Natural killer cell (primary cell): ENCODE measurements around the gene FAM98C. TPM values are rescaled to one million over a fixed set of nuclear protein-coding genes. Genes with fewer than 3 reads are reported as not detected.

Source experiments
- ATAC-seq, 3 donors: fragments of 150-1000 bp in 2 of 3; fragments of 200-7000 bp in 1 of 3; cut with Tn5 transposase; 1 replicate in 1 of 3; 2 replicates in 2 of 3; pipeline ENCODE4 v1.10.0; 2021; ENCODE audit warnings: mild to moderate bottlenecking in 2 of 3, moderate library complexity in 2 of 3
- DNase-seq, 2 donors: peaks; one replicate each; pipeline versions ENCODE4 v3.0.0 to v3.0.0-alpha.2; 2013 to 2021; ENCODE audit warnings: mixed read lengths in 1 of 2
- H3K27ac ChIP-seq: one replicate; pipeline ENCODE4 v1.5.1; 2013; ENCODE audit warnings: mild to moderate bottlenecking, low read length
- H3K27me3 ChIP-seq: one replicate; pipeline ENCODE4 v1.6.1; 2013; ENCODE audit warnings: low read length; ENCODE audit not compliant: control insufficient read depth, insufficient read depth
- H3K36me3 ChIP-seq: one replicate; pipeline ENCODE4 v1.6.1; 2013; ENCODE audit warnings: low read length; ENCODE audit not compliant: control insufficient read depth, insufficient read depth
- H3K4me1 ChIP-seq: one replicate; pipeline ENCODE4 v1.6.1; 2013; ENCODE audit warnings: low read length; ENCODE audit not compliant: control insufficient read depth, insufficient read depth
- H3K4me3 ChIP-seq: one replicate; pipeline ENCODE4 v1.5.1; 2013; ENCODE audit warnings: low read length
- H3K9me3 ChIP-seq: one replicate; pipeline ENCODE4 v1.6.1; 2013; ENCODE audit warnings: low read length; ENCODE audit not compliant: control insufficient read depth, insufficient read depth
- H3K27ac Mint-ChIP-seq, 2 donors: one replicate each; pipeline ENCODE4 v1.8.0; 2022; ENCODE audit warnings: mild to moderate bottlenecking in 2 of 2, mixed read lengths in 2 of 2, moderate library complexity in 1 of 2
- H3K27me3 Mint-ChIP-seq, 2 donors: one replicate each; pipeline ENCODE4 v1.8.0; 2022; ENCODE audit warnings: low read depth in 2 of 2, mixed read lengths in 2 of 2
- H3K36me3 Mint-ChIP-seq: one replicate; pipeline ENCODE4 v1.8.0; 2022; ENCODE audit warnings: mixed read lengths
- H3K4me1 Mint-ChIP-seq, 2 donors: one replicate each; pipeline ENCODE4 v1.8.0; 2022; ENCODE audit warnings: mixed read lengths in 2 of 2
- H3K4me3 Mint-ChIP-seq: one replicate; pipeline ENCODE4 v1.8.0; 2022; ENCODE audit warnings: mild to moderate bottlenecking, moderate library complexity, mixed read lengths
- H3K9me3 Mint-ChIP-seq, 2 donors: one replicate each; pipeline ENCODE4 v1.8.0; 2022; ENCODE audit warnings: mixed read lengths in 2 of 2
- CTCF ChIP-seq: fragments of 200-600 bp; IDR thresholded peaks from one replicate; pipeline ENCODE4 v1.8.0; 2022; ENCODE audit warnings: antibody characterized with exemption
- WGBS: methylation state at CpG from one replicate; pipeline ENCODE4 v1.1.7; 2013; ENCODE audit warnings: missing lambda C conversion rate; ENCODE audit not compliant: insufficient coverage; 5-methylcytosine and 5-hydroxymethylcytosine counted together
- intact Hi-C: fragments of 100-400 bp; cut with micrococcal nuclease; formaldehyde crosslinking; loops from one replicate; pipeline ENCODE4 v1.14.2; 2022
- total RNA-seq, 4 donors: library from RNA; stranded (reverse); fragments of 120-200 nt in 1 of 4; gene quantifications; one replicate each; pipeline versions ENCODE4 v1.2.3 to v1.2.4, GENCODE V29; 2013 to 2022

FAM98C gene
- total RNA-seq, 3 donors from 2014 or later (not counting 1 experiment from before 2014, with no cell fraction given) = 36.9 to 42.1 (median 41.6) TPM

- Histone ChIP-seq H3K27ac (no peak overlapping the region), H3K9me3 (no peaks in the 10 kb centered on the region), H3K4me1 (no peaks in the 10 kb centered on the region), H3K36me3 (no peaks in the 10 kb centered on the region), H3K27me3 (no peaks in the 10 kb centered on the region), H3K4me3 (no peak overlapping the region)
- Mint-ChIP-seq H3K36me3 (no peaks in the 10 kb centered on the region), H3K27me3 (no peaks in the 10 kb centered on the region), H3K9me3 (no peaks in the 10 kb centered on the region), H3K27ac (no peak overlapping the region), H3K4me3 (no peak overlapping the region), H3K4me1 (peaks cover 0 to 4% of the 10 kb centered on the region in 2 donors)
- TF ChIP-seq CTCF = no peak
- intact Hi-C loops = no loop called here
- ATAC-seq (no peak), DNase-seq (no peak)
- 84% methylated on average over 4 of the region's 5 CpGs for WGBS
These were observed 54.3 kb downstream of the FAM98C start for GRCh38 chr19:38457202-38457601.

- no peak overlapping the region for H3K4me3 ChIP-seq
- intact Hi-C loops = no loop called here
- Mint-ChIP-seq H3K27ac (no peak overlapping the region), H3K9me3 (no peaks in the 10 kb centered on the region), H3K27me3 (no peaks in the 10 kb centered on the region), H3K4me3 (no peak overlapping the region), H3K4me1 (peaks cover 0 to 4% of the 10 kb centered on the region in 2 donors), H3K36me3 (no peaks in the 10 kb centered on the region)
- H3K9me3 ChIP-seq = no peaks in the 10 kb centered on the region
- H3K27me3 ChIP-seq = no peaks in the 10 kb centered on the region
- DNase-seq = no peak
- no peak overlapping the region for H3K27ac ChIP-seq
- no peak for TF ChIP-seq CTCF
- no peaks in the 10 kb centered on the region for H3K36me3 ChIP-seq
- H3K4me1 ChIP-seq = no peaks in the 10 kb centered on the region
- WGBS = 92% methylated on average over 15 of the region's 15 CpGs
- ATAC-seq = no peak
These were observed 55.0 kb downstream of the FAM98C start for GRCh38 chr19:38457690-38458405.

Other genes starting within 250 kb of the FAM98C start
- not detected for gene DPF1, start 178.9 kb upstream of the FAM98C start, total RNA-seq
- 1 to 10 TPM in 2 of 3 donors, not detected in 1; 1.1 to 1.6 TPM for gene PPP1R14A, start 146.7 kb upstream of the FAM98C start, total RNA-seq
- 10 to 100 TPM in 1 of 3 donors, 1 to 10 TPM in 2; 2.7 to 13.7 (median 6.9) TPM for gene SPINT2, start 138.5 kb upstream of the FAM98C start, total RNA-seq
- 1 to 10 TPM in 2 of 3 donors, not detected in 1; 1.5 to 4.0 TPM for gene C19orf33, start 98.8 kb upstream of the FAM98C start, total RNA-seq
- gene YIF1B, start 87.1 kb upstream of the FAM98C start, total RNA-seq = 10 to 100 TPM; 23.2 to 28.4 (median 24.1) TPM
- gene KCNK6, start 83.2 kb upstream of the FAM98C start, total RNA-seq = 1 to 10 TPM; 2.1 to 6.2 (median 2.5) TPM
- gene CATSPERG, start 67.3 kb upstream of the FAM98C start, total RNA-seq = 10 to 100 TPM; 16.6 to 29.2 (median 25.6) TPM
- 100 to 1,000 TPM; 109 to 115 (median 109) TPM for gene PSMD8, start 28.5 kb upstream of the FAM98C start, total RNA-seq
- not detected for gene GGN, start 15.1 kb upstream of the FAM98C start, total RNA-seq
- gene SPRED3, start 14.4 kb upstream of the FAM98C start, total RNA-seq = 1 to 10 TPM; 1.1 to 4.2 (median 1.3) TPM
- gene RASGRP4, start 23.1 kb downstream of the FAM98C start, total RNA-seq = 1 to 10 TPM; 2.3 to 9.3 (median 5.7) TPM
- gene RYR1, start 30.6 kb downstream of the FAM98C start, total RNA-seq = 1 to 10 TPM in 1 of 3 donors, under 1 TPM in 2; 0.05 to 1.0 (median 0.65) TPM
- gene MAP4K1, start 214.9 kb downstream of the FAM98C start, total RNA-seq = 100 to 1,000 TPM; 162 to 201 (median 163) TPM
- 100 to 1,000 TPM; 232 to 262 (median 238) TPM for gene EIF3K, start 216.1 kb downstream of the FAM98C start, total RNA-seq
- 100 to 1,000 TPM; 443 to 595 (median 541) TPM for gene ACTN4, start 244.6 kb downstream of the FAM98C start, total RNA-seq